Gastrocnemius medialis (tissue), 4 donors: ENCODE measurements around the gene FCN2.

Experiments used
- CTCF ChIP-seq, 5 experiments: fragments of 450-650 bp in 3 of 5; fragments of 200-600 bp in 2 of 5; sonication (generic) in 2 of 5; IDR thresholded peaks in 4 of 5; conservative IDR thresholded peaks in 1 of 5; 1 replicate in 4 of 5; 2 replicates in 1 of 5; pipeline ENCODE4 v1.5.1; 2016 to 2019; ENCODE audit warnings: antibody characterized with exemption in 5 of 5, mild to moderate bottlenecking in 3 of 5, moderate library complexity in 3 of 5
- POLR2A ChIP-seq, 2 donors: fragments of 450-650 bp; IDR thresholded peaks; one replicate each; pipeline ENCODE4 v1.6.1; 2017; ENCODE audit warnings: antibody characterized with exemption in 2 of 2, mild to moderate bottlenecking in 2 of 2, moderate library complexity in 2 of 2

GRCh38 chr9:134887686-134888602 lies 7.3 kb downstream of the FCN2 start:
- TF ChIP-seq CTCF (IDR thresholded peaks at IDR 0.05 in 4 of 5, conservative IDR thresholded peaks at IDR 0.05 in 1 of 5) (no peak), POLR2A (IDR thresholded peaks at IDR 0.05) (no peak)
